IMR-90 (cell line): ENCODE results near the gene ZBTB11. TPM values are rescaled to one million over a fixed set of nuclear protein-coding genes. Genes with fewer than 3 reads are reported as not detected.
"Not testable (repeated sequence)": the region's sequence is repeated elsewhere in the genome, so short reads cannot be mapped to it uniquely, and the experiment has no call there.

Experiments
- ATAC-seq: fragments of 200-7000 bp; cut with Tn5 transposase; 2 replicates; pipeline ENCODE4 v1.9.1; 2020; ENCODE audit warnings: low read depth, mild to moderate bottlenecking, moderate library complexity
- BruUV-seq: library from RNA; stranded (reverse); fragments of 400-500 nt; replicated peaks from 2 replicates; lab custom pipeline; 2021; lab: Mats Ljungman, UMichigan
- CTCF ChIA-PET: fragments of 300-600 bp; formaldehyde crosslinking; extraction: SDS; loops from one replicate; lab custom pipeline; 2021; ENCODE audit warnings: antibody characterized with exemption; lab: Yijun Ruan, JAX
- POLR2A ChIA-PET: fragments of 300-600 bp; sonication (Branson Sonifier 250); formaldehyde crosslinking; loops from one replicate; lab custom pipeline; 2022; ENCODE audit warnings: antibody characterized with exemption; ENCODE audit not compliant: unreplicated experiment; lab: Charles Lee
- DNase-seq: peaks from one replicate; pipeline ENCODE4 v3.0.0; 2013
- H2AFZ ChIP-seq: replicated peaks from 2 replicates; pipeline ENCODE3; 2013; ENCODE audit warnings: low read length, mild to moderate bottlenecking; ENCODE audit not compliant: poor library complexity
- H2AK5ac ChIP-seq: 2 replicates; pipeline ENCODE4 v1.6.1; 2013; ENCODE audit warnings: low read depth, low read length, inconsistent platforms
- H2AK9ac ChIP-seq: replicated peaks from 2 replicates; pipeline ENCODE3; 2013; ENCODE audit warnings: mild to moderate bottlenecking, low read depth, low read length, moderate library complexity; ENCODE audit not compliant: poor library complexity
- H2BK120ac ChIP-seq: 2 replicates; pipeline ENCODE4 v1.6.1; 2013; ENCODE audit warnings: low read depth, low read length, inconsistent platforms
- H2BK15ac ChIP-seq: 3 replicates; pipeline ENCODE4 v1.6.1; 2013; ENCODE audit warnings: low read depth, low read length, inconsistent platforms
- H2BK20ac ChIP-seq: 2 replicates; pipeline ENCODE4 v1.6.1; 2013; ENCODE audit warnings: low read depth, mild to moderate bottlenecking, inconsistent platforms, low read length, moderate library complexity
- H2BK5ac ChIP-seq: 2 replicates; pipeline ENCODE4 v1.6.1; 2013; ENCODE audit warnings: mild to moderate bottlenecking, low read depth, low read length, inconsistent platforms; ENCODE audit not compliant: poor library complexity, severe bottlenecking
- H3K14ac ChIP-seq: replicated peaks from 2 replicates; pipeline ENCODE4 v1.6.1; 2013; ENCODE audit warnings: low read depth, low read length, inconsistent platforms
- H3K18ac ChIP-seq: 2 replicates; pipeline ENCODE4 v1.6.1; 2013; ENCODE audit warnings: low read depth, low read length, control low read depth
- H3K23ac ChIP-seq: 2 replicates; pipeline ENCODE4 v1.6.1; 2013; ENCODE audit warnings: low read depth, low read length, inconsistent platforms
- H3K27ac ChIP-seq: 2 replicates; pipeline ENCODE4 v1.5.1; 2013; ENCODE audit warnings: mild to moderate bottlenecking, control low read depth, low read length; ENCODE audit not compliant: insufficient read depth
- H3K27me3 ChIP-seq: 2 replicates; pipeline ENCODE4 v1.6.1; 2013; ENCODE audit warnings: low read length; ENCODE audit not compliant: control insufficient read depth, insufficient read depth
- H3K36me3 ChIP-seq: 2 replicates; pipeline ENCODE4 v1.6.1; 2013; ENCODE audit warnings: low read length, mixed read lengths; ENCODE audit not compliant: control insufficient read depth, insufficient read depth
- H3K4ac ChIP-seq: 2 replicates; pipeline ENCODE4 v1.6.1; 2013; ENCODE audit warnings: low read depth, low read length, inconsistent platforms
- H3K4me1 ChIP-seq: 2 replicates; pipeline ENCODE4 v1.6.1; 2013; ENCODE audit warnings: low read length, mixed read lengths; ENCODE audit not compliant: control insufficient read depth, insufficient read depth
- H3K4me2 ChIP-seq: 2 replicates; pipeline ENCODE4 v1.6.1; 2013; ENCODE audit warnings: low read depth, mild to moderate bottlenecking, control low read depth, low read length, moderate library complexity
- H3K4me3 ChIP-seq: 2 replicates; pipeline ENCODE4 v1.5.1; 2013; ENCODE audit warnings: low read depth, mild to moderate bottlenecking, control low read depth, low read length, moderate library complexity; ENCODE audit not compliant: insufficient read depth
- H3K56ac ChIP-seq: 2 replicates; pipeline ENCODE4 v1.6.1; 2013; ENCODE audit warnings: low read length, inconsistent platforms; ENCODE audit not compliant: insufficient read depth; ENCODE audit errors: extremely low read depth
- H3K79me1 ChIP-seq, 2 experiments: 2 replicates each; pipeline ENCODE4 v1.6.1; 2013; ENCODE audit warnings: low read length in 2 of 2, inconsistent platforms in 1 of 2, low read depth in 1 of 2
- H3K9ac ChIP-seq: 2 replicates; pipeline ENCODE4 v1.6.1; 2013; ENCODE audit warnings: low read depth, low read length, control low read depth
- H3K9me1 ChIP-seq: 2 replicates; pipeline ENCODE4 v1.6.1; 2013; ENCODE audit warnings: low read length, inconsistent platforms; ENCODE audit not compliant: insufficient read depth
- H3K9me3 ChIP-seq: 2 replicates; pipeline ENCODE4 v1.6.1; 2013; ENCODE audit warnings: low read length; ENCODE audit not compliant: control insufficient read depth, insufficient read depth
- H4K20me1 ChIP-seq: 2 replicates; pipeline ENCODE4 v1.6.1; 2013; ENCODE audit warnings: low read length, inconsistent platforms; ENCODE audit not compliant: insufficient read depth
- H4K5ac ChIP-seq: 2 replicates; pipeline ENCODE4 v1.6.1; 2013; ENCODE audit warnings: mild to moderate bottlenecking, low read depth, low read length, control low read depth
- H4K8ac ChIP-seq, 2 experiments: 2 replicates each; pipeline ENCODE4 v1.6.1; 2013; ENCODE audit warnings: low read depth in 2 of 2, low read length in 2 of 2, control low read depth in 1 of 2, inconsistent platforms in 1 of 2
- H4K91ac ChIP-seq: 2 replicates; pipeline ENCODE4 v1.6.1; 2013; ENCODE audit warnings: low read depth, low read length, inconsistent platforms; ENCODE audit not compliant: insufficient read depth
- WGBS, 2 experiments: methylation state at CpG; one replicate each; pipeline versions ENCODE4 v1.1.5 to v1.1.7; 2013; ENCODE audit warnings: missing lambda C conversion rate in 2 of 2; ENCODE audit not compliant: insufficient read length in 1 of 2; ENCODE audit errors: extremely low coverage in 2 of 2; 5-methylcytosine and 5-hydroxymethylcytosine counted together
- dilution Hi-C: fragments of 300-500 bp; cut with HindIII; formaldehyde crosslinking; loops from one replicate; pipeline ENCODE4 v1.14.3; 2018; ENCODE audit warnings: low sequenced_read_pairs; ENCODE audit not compliant: unreplicated experiment
- in situ Hi-C: fragments of 300-500 bp; cut with MboI; formaldehyde crosslinking; loops from 3 replicates; pipeline ENCODE4 v1.14.3; 2019; ENCODE audit warnings: low sequenced_read_pairs, inconsistent platforms, mixed read lengths
- intact Hi-C: fragments of 100-400 bp; cut with micrococcal nuclease; formaldehyde crosslinking; loops from 2 replicates; pipeline ENCODE4 v1.10.0; 2022
- polyA plus RNA-seq, 3 experiments: library from polyadenylated mRNA; depleted of rRNA; stranded (reverse); fragments of >200 nt; gene quantifications; 2 replicates each; pipeline ENCODE4 v1.2.3, GENCODE V29; 2012; ENCODE audit warnings: low replicate concordance in 1 of 3
- total RNA-seq: library from RNA; depleted of rRNA; stranded (reverse); fragments of >200 nt; gene quantifications from 2 replicates; pipeline ENCODE4 v1.2.3, GENCODE V29; 2012

ZBTB11 gene
- total and polyA plus RNA-seq, 2 of the 4 experiments (the other 2 are of a cell fraction) = 6.0 to 17.2 TPM

DNA sequence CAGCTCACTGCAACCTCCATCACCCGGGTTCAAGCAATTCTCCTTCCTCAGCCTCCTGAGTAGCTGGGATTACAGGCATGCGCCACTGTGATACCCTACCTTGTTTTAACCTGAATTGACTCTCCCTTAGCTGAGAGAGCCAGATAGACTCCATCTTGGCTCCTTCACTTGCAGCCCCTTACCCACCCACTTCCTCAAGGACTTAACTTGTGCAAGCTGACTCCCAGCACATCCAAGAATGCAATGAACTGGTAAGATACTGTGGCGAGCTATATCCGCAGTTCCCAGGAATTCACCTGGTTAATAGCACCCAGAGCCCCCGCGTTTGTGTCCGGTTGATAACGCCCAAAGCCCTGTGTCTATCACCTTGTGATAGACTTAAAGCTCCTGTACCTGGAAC is 45.0 kb downstream of the ZBTB11 start:
- intact Hi-C loops, H3K9ac ChIP-seq, in situ Hi-C loops, ATAC-seq, H4K91ac ChIP-seq, H3K36me3 ChIP-seq, DNase-seq, H3K56ac ChIP-seq, dilution Hi-C loops, H4K5ac ChIP-seq, H2BK120ac ChIP-seq, H2BK5ac ChIP-seq, H3K18ac ChIP-seq, H3K23ac ChIP-seq, H3K9me1 ChIP-seq, H3K79me1 ChIP-seq, H2BK20ac ChIP-seq, H4K8ac ChIP-seq, H3K4ac ChIP-seq, H3K4me2 ChIP-seq, H3K4me1 ChIP-seq, POLR2A ChIA-PET, BruUV-seq, H3K9me3 ChIP-seq, H2AK5ac ChIP-seq, H3K27ac ChIP-seq, CTCF ChIA-PET, H4K20me1 ChIP-seq, H3K14ac ChIP-seq, H3K27me3 ChIP-seq, H2BK15ac ChIP-seq, H2AK9ac ChIP-seq, H3K4me3 ChIP-seq, H2AFZ ChIP-seq: not testable (repeated sequence)
- 91% methylated on average over 7 of the region's 8 CpGs; no CpG with 5 or more reads in 1 of the 2 experiments for WGBS, 2 experiments
